Lower lobe of right lung (tissue), 2 donors: ENCODE data around the gene ZNF165. TPM values are rescaled to one million over a fixed set of nuclear protein-coding genes. Genes with fewer than 3 reads are reported as not detected.

Source experiments
- ATAC-seq, 2 donors: fragments of 200-7000 bp; cut with Tn5 transposase; one replicate each; pipeline ENCODE4 v1.9.1; 2020 to 2022; ENCODE audit warnings: mild to moderate bottlenecking in 2 of 2, moderate library complexity in 2 of 2
- DNase-seq: peaks from one replicate; pipeline ENCODE4 v3.0.0-alpha.2; 2020
- H3K27ac ChIP-seq: fragments of 200-600 bp; one replicate; pipeline ENCODE4 v1.8.0; 2022
- H3K27me3 ChIP-seq: fragments of 200-600 bp; one replicate; pipeline ENCODE4 v1.8.0; 2022; ENCODE audit warnings: low read depth
- H3K36me3 ChIP-seq: fragments of 200-600 bp; one replicate; pipeline ENCODE4 v1.8.0; 2022; ENCODE audit warnings: mild to moderate bottlenecking
- H3K4me1 ChIP-seq: fragments of 200-600 bp; one replicate; pipeline ENCODE4 v1.8.0; 2022
- H3K4me3 ChIP-seq: fragments of 200-600 bp; one replicate; pipeline ENCODE4 v1.8.0; 2022; ENCODE audit warnings: mild to moderate bottlenecking
- H3K9me3 ChIP-seq: fragments of 200-600 bp; one replicate; pipeline ENCODE4 v1.8.0; 2022
- intact Hi-C: fragments of 100-400 bp; cut with DNase I; formaldehyde crosslinking; loops from one replicate; pipeline ENCODE4 v1.11.0; 2022
- total RNA-seq: library from RNA; stranded (reverse); fragmentation: NEBNext Ultra II Directional; extraction: Animal tissue kit (Norgen Biotek cat#: 25700); gene quantifications from one replicate; pipeline ENCODE4 v1.2.1, GENCODE V29; 2021
- TF ChIP-seq, protein P1 (sequence below): fragments of 200-600 bp; IDR thresholded peaks from one replicate; pipeline ENCODE4 v1.8.0; 2022; ENCODE audit warnings: antibody characterized with exemption, mild to moderate bottlenecking
- donor health status: DM: no; HTN: yes; CAD: no; lungs with severe emphysema.

Gene ZNF165
- total RNA-seq, 1 donor from 2014 or later, result 2.2 TPM

DNA sequence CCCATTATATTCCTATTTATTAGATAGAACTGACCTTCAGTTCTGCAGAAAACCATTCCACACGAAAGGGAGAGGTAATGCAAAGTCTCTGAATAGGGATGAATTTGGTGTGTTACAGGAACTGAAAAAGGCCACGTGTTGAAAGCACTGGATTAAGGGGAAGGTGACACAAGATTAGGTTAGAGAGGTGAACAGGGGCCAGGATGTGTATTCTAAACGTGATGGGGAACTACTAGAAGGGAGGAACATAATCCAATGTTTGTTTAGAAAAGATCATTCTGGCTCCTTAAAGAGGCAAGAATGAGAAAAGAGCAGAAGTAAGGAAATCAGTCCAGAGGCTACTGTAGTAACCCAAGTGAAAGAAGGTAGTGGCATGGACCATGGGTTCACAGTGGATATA, 55.0 kb downstream of the ZNF165 start:
- peak overlapping the region; percentile 84 for H3K4me3 ChIP-seq
- H3K36me3 ChIP-seq, result peaks cover 12% of the 10 kb centered on the region
- ATAC-seq (no peak), DNase-seq (no peak)
- TF ChIP-seq, protein P1, sequence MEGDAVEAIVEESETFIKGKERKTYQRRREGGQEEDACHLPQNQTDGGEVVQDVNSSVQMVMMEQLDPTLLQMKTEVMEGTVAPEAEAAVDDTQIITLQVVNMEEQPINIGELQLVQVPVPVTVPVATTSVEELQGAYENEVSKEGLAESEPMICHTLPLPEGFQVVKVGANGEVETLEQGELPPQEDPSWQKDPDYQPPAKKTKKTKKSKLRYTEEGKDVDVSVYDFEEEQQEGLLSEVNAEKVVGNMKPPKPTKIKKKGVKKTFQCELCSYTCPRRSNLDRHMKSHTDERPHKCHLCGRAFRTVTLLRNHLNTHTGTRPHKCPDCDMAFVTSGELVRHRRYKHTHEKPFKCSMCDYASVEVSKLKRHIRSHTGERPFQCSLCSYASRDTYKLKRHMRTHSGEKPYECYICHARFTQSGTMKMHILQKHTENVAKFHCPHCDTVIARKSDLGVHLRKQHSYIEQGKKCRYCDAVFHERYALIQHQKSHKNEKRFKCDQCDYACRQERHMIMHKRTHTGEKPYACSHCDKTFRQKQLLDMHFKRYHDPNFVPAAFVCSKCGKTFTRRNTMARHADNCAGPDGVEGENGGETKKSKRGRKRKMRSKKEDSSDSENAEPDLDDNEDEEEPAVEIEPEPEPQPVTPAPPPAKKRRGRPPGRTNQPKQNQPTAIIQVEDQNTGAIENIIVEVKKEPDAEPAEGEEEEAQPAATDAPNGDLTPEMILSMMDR, result no peak
- no peaks in the 10 kb centered on the region for H3K27me3 ChIP-seq
- H3K9me3 ChIP-seq, result no peaks in the 10 kb centered on the region
- H3K27ac ChIP-seq, result no peak overlapping the region
- intact Hi-C loops, result no loop called here
- H3K4me1 ChIP-seq, result peaks cover 42% of the 10 kb centered on the region

DNA sequence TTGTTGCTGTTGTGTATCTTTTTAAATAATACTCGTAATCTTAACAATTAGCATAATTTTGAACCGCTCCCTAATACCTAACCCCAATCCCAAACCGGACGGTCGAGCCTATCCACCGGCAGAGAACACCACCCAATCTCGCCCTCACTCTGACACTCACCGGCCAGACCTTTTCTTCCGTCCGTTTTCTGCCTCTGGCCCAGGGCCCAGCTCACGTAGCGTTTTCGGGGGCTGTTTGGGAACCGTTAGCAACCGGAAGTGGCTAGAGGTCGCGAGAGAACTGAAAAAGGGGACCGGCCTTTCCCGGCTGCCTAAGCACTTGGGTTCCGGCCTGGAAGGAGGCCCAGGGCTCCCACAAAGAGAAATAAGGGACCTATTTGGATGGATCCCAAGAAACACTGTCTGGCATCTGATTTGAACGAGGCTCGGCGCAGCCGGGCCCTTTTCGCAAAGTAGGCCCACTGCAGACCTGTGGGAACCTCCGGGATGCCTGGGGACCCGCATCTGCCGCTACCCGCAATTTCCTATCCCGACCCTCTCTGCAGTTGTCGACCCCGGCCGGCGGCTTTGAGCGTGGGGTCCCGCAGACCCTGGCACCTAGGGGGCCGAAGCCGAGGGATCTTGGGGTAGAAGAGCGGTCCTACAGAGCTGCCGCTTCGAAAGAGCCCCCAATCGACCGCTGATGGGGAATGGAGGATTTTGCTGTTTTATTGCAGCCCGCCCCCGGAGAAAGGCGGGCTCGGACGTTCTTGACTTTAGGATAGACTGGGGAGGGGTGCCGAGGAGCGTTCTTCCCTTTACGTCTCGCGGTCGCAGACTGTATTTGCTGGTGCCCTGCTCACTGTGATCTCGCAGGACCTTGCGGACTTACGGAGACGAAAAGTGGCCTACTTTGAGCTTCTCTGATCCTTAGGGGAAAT, 56.5 kb downstream of the ZNF165 start:
- Histone ChIP-seq H3K4me3 (peak overlapping the region; percentile 84), H3K27ac (peak overlapping the region; percentile 94), H3K27me3 (no peaks in the 10 kb centered on the region), H3K36me3 (peaks cover 12% of the 10 kb centered on the region), H3K4me1 (peaks cover 48% of the 10 kb centered on the region), H3K9me3 (no peaks in the 10 kb centered on the region)
- intact Hi-C loops, result no loop called here
- TF ChIP-seq, protein P1, result no peak
- DNase-seq, result peak; percentile 91
- peak; percentile 93 for ATAC-seq

DNA sequence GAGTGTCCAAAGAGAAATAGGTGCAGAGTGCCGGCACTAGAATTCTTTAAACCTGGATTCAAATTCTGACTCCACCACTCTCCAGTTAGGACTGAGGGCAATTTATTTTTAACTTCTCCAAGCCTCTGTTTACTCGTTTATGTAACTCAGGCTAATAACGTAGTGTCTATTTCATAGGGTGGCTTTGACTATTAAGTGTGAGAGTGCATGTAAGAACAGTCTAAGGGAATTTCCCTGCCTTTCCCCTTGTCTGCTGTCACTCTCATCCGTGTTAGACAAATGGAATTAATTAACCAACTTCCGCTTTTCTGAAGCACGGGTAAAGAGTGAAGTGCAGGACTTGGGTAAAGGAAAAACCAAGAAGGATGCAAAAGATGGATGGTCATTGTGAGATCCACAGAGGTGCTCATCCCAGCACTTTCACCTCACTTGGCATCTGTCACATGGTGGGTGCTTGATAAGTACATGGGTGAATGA, 57.2 kb downstream of the ZNF165 start:
- Histone ChIP-seq H3K4me3 (peak overlapping the region; percentile 84), H3K9me3 (no peaks in the 10 kb centered on the region), H3K27ac (peak overlapping the region; percentile 94), H3K4me1 (peaks cover 52% of the 10 kb centered on the region), H3K27me3 (no peaks in the 10 kb centered on the region), H3K36me3 (peaks cover 11% of the 10 kb centered on the region)
- ATAC-seq (peak in 1 of 2 donors; percentile 20), DNase-seq (no peak)
- TF ChIP-seq, protein P1, result no peak
- intact Hi-C loops, result no loop called here

Other genes with a start within 250 kb of the ZNF165 start
- gene OR2B2, start 168.2 kb upstream of the ZNF165 start, total RNA-seq, result not detected
- not detected for gene OR2B6, start 123.3 kb upstream of the ZNF165 start, total RNA-seq
- gene ZSCAN16, start 44.0 kb downstream of the ZNF165 start, total RNA-seq, result 6.8 TPM
- gene ZKSCAN8, start 61.3 kb downstream of the ZNF165 start, total RNA-seq, result 20.6 TPM
- 11.3 TPM for gene ZSCAN9, start 144.7 kb downstream of the ZNF165 start, total RNA-seq
- gene ZKSCAN4, start 171.7 kb downstream of the ZNF165 start, total RNA-seq, result 6.2 TPM
- 0.30 TPM for gene NKAPL, start 178.7 kb downstream of the ZNF165 start, total RNA-seq
- gene ZSCAN26, start 186.6 kb downstream of the ZNF165 start, total RNA-seq, result 12.2 TPM
- 3.5 TPM for gene PGBD1, start 201.0 kb downstream of the ZNF165 start, total RNA-seq